H9 (cell line): ENCODE data around the gene GALNS. TPM values are rescaled to one million over a fixed set of nuclear protein-coding genes. Genes with fewer than 3 reads are reported as not detected.

Experiments used
- DNase-seq: peaks from one replicate; pipeline ENCODE4 v3.0.0-alpha.2; 2017
- H2AFZ ChIP-seq: one replicate; pipeline ENCODE4 v1.6.1; 2013; ENCODE audit warnings: mild to moderate bottlenecking, low read length, control low read depth, moderate library complexity
- H2AK5ac ChIP-seq: 2 replicates; pipeline ENCODE4 v1.6.1; 2013; ENCODE audit warnings: low read length, control low read depth, mixed read lengths; ENCODE audit not compliant: insufficient read length
- H2BK120ac ChIP-seq: one replicate; pipeline ENCODE4 v1.6.1; 2013; ENCODE audit warnings: low read depth, mild to moderate bottlenecking, low read length, control low read depth, inconsistent platforms; ENCODE audit not compliant: poor library complexity, severe bottlenecking
- H2BK12ac ChIP-seq: 2 replicates; pipeline ENCODE4 v1.6.1; 2013; ENCODE audit warnings: low read length, control low read depth, mixed read lengths, low read depth; ENCODE audit not compliant: insufficient read length
- H2BK15ac ChIP-seq: 2 replicates; pipeline ENCODE4 v1.6.1; 2013; ENCODE audit warnings: low read depth, low read length, control low read depth
- H2BK20ac ChIP-seq: one replicate; pipeline ENCODE4 v1.6.1; 2013; ENCODE audit warnings: low read depth, mild to moderate bottlenecking, low read length, control low read depth, inconsistent platforms; ENCODE audit not compliant: poor library complexity, severe bottlenecking
- H2BK5ac ChIP-seq: 2 replicates; pipeline ENCODE4 v1.6.1; 2013; ENCODE audit warnings: low read length, control low read depth, mixed read lengths; ENCODE audit not compliant: insufficient read length
- H3K14ac ChIP-seq: 2 replicates; pipeline ENCODE4 v1.6.1; 2013; ENCODE audit warnings: low read length, control low read depth; ENCODE audit not compliant: insufficient read depth
- H3K18ac ChIP-seq: 2 replicates; pipeline ENCODE4 v1.6.1; 2013; ENCODE audit warnings: low read depth, mild to moderate bottlenecking, mixed read lengths, low read length, control low read depth; ENCODE audit not compliant: insufficient read length
- H3K23ac ChIP-seq: 2 replicates; pipeline ENCODE4 v1.6.1; 2013; ENCODE audit warnings: low read length, control low read depth, mixed read lengths, low read depth; ENCODE audit not compliant: insufficient read length
- H3K23me2 ChIP-seq: 2 replicates; pipeline ENCODE4 v1.6.1; 2013; ENCODE audit warnings: low read depth, mild to moderate bottlenecking, mixed read lengths, low read length, control low read depth; ENCODE audit not compliant: insufficient read length, poor library complexity, severe bottlenecking
- H3K27ac ChIP-seq: 2 replicates; pipeline ENCODE4 v1.5.1; 2013; ENCODE audit warnings: low read length, control low read depth, mixed read lengths, low read depth; ENCODE audit not compliant: insufficient read length
- H3K27me3 ChIP-seq: 2 replicates; pipeline ENCODE4 v1.6.1; 2013; ENCODE audit warnings: low read length, control low read depth, inconsistent platforms; ENCODE audit not compliant: insufficient read depth
- H3K4ac ChIP-seq: 2 replicates; pipeline ENCODE4 v1.6.1; 2013; ENCODE audit warnings: low read depth, mild to moderate bottlenecking, control low read depth, inconsistent platforms, low read length, moderate library complexity
- H3K4me1 ChIP-seq: 2 replicates; pipeline ENCODE4 v1.6.1; 2013; ENCODE audit warnings: low read length, control low read depth, inconsistent platforms; ENCODE audit not compliant: insufficient read depth
- H3K4me2 ChIP-seq: 2 replicates; pipeline ENCODE4 v1.6.1; 2013; ENCODE audit warnings: low read length, control low read depth, mixed read lengths; ENCODE audit not compliant: insufficient read length, insufficient read depth
- H3K56ac ChIP-seq: 2 replicates; pipeline ENCODE4 v1.6.1; 2013; ENCODE audit warnings: low read depth, mild to moderate bottlenecking, mixed read lengths, low read length, control low read depth; ENCODE audit not compliant: insufficient read length
- H3K79me1 ChIP-seq: 2 replicates; pipeline ENCODE4 v1.6.1; 2013; ENCODE audit warnings: low read depth, mild to moderate bottlenecking, moderate library complexity, low read length, control low read depth, inconsistent platforms; ENCODE audit not compliant: insufficient read depth, poor library complexity, severe bottlenecking
- H3K79me2 ChIP-seq: 2 replicates; pipeline ENCODE4 v1.6.1; 2013; ENCODE audit warnings: low read length, control low read depth, inconsistent platforms; ENCODE audit not compliant: insufficient read depth
- H3K9ac ChIP-seq: 2 replicates; pipeline ENCODE4 v1.6.1; 2013; ENCODE audit warnings: low read length, control low read depth, mixed read lengths; ENCODE audit not compliant: insufficient read length; ENCODE audit errors: extremely low read depth
- H3K9me3 ChIP-seq: one replicate; pipeline ENCODE4 v1.6.1; 2013; ENCODE audit warnings: low read depth, low read length, inconsistent platforms; ENCODE audit not compliant: control insufficient read depth
- H3T11ph ChIP-seq: one replicate; pipeline ENCODE4 v1.6.1; 2013; ENCODE audit warnings: mild to moderate bottlenecking, low read length, control low read depth, inconsistent platforms
- H4K20me1 ChIP-seq: one replicate; pipeline ENCODE4 v1.6.1; 2013; ENCODE audit not compliant: control insufficient read depth, insufficient read length, insufficient read depth
- H4K5ac ChIP-seq: 2 replicates; pipeline ENCODE4 v1.6.1; 2013; ENCODE audit warnings: low read depth, mild to moderate bottlenecking, mixed read lengths, low read length, control low read depth; ENCODE audit not compliant: insufficient read length
- H4K8ac ChIP-seq: replicated peaks from 2 replicates; pipeline ENCODE4 v1.6.1; 2013; ENCODE audit warnings: low read length, control low read depth, mixed read lengths, low read depth; ENCODE audit not compliant: insufficient read length
- H4K91ac ChIP-seq: 2 replicates; pipeline ENCODE4 v1.6.1; 2013; ENCODE audit warnings: low read depth, mild to moderate bottlenecking, moderate library complexity, mixed read lengths, low read length, control low read depth; ENCODE audit not compliant: insufficient read length
- H3K27ac Mint-ChIP-seq, 3 experiments: 2 replicates in 2 of 3; 3 replicates in 1 of 3; pipeline ENCODE4 v1.8.0; 2020 to 2021; ENCODE audit warnings: mixed read lengths in 3 of 3, mild to moderate bottlenecking in 1 of 3, moderate library complexity in 1 of 3
- H3K27me3 Mint-ChIP-seq: 2 replicates; pipeline ENCODE4 v1.8.0; 2021; ENCODE audit warnings: low read depth, mild to moderate bottlenecking, moderate library complexity, mixed read lengths
- H3K36me3 Mint-ChIP-seq, 3 experiments: 2 replicates in 2 of 3; 3 replicates in 1 of 3; pipeline ENCODE4 v1.8.0; 2020 to 2021; ENCODE audit warnings: low read depth in 3 of 3, mixed read lengths in 3 of 3; ENCODE audit not compliant: insufficient read depth in 1 of 3
- H3K4me1 Mint-ChIP-seq, 2 experiments: 2 replicates each; pipeline ENCODE4 v1.8.0; 2020; ENCODE audit warnings: mixed read lengths in 2 of 2
- H3K4me3 Mint-ChIP-seq, 2 experiments: 2 replicates in 1 of 2; 3 replicates in 1 of 2; pipeline ENCODE4 v1.8.0; 2020 to 2021; ENCODE audit warnings: mild to moderate bottlenecking in 2 of 2, mixed read lengths in 2 of 2, moderate library complexity in 1 of 2
- H3K9me3 Mint-ChIP-seq, 2 experiments: 2 replicates in 1 of 2; 3 replicates in 1 of 2; pipeline ENCODE4 v1.8.0; 2020; ENCODE audit warnings: mild to moderate bottlenecking in 2 of 2, mixed read lengths in 2 of 2, moderate library complexity in 1 of 2
- CTCF ChIP-seq: fragments of 200-600 bp; sonication (generic); conservative IDR thresholded peaks from 3 replicates; pipeline ENCODE4 v1.8.0; 2021; ENCODE audit warnings: antibody characterized with exemption, mild to moderate bottlenecking
- WGBS: extraction: QIAGEN DNeasy Blood & Tissue Kit; methylation state at CpG from one replicate; pipeline ENCODE4 v1.1.7; 2013; ENCODE audit warnings: missing lambda C conversion rate, low lambda C conversion rate, mixed read lengths; ENCODE audit not compliant: insufficient read length; ENCODE audit errors: extremely low coverage; 5-methylcytosine and 5-hydroxymethylcytosine counted together
- total RNA-seq: library from RNA; stranded (reverse); gene quantifications from 2 replicates; pipeline ENCODE4 v1.2.1, GENCODE V29; 2021

GALNS gene
- total RNA-seq, 1 experiment from 2014 or later: 20.3 TPM

GRCh38 chr16:88888461-88889387 is 32.0 kb upstream of the GALNS start:
- no peak overlapping the region for H4K8ac ChIP-seq
- Mint-ChIP-seq H3K27me3 (peaks cover 11% of the 10 kb centered on the region), H3K4me3 (no peak overlapping the region), H3K4me1 (no peaks in the 10 kb centered on the region), H3K36me3 (no peaks in the 10 kb centered on the region), H3K9me3 (peaks cover 0 to 8% of the 10 kb centered on the region in 2 experiments; a peak in 4 of 5 replicates), H3K27ac (no peak overlapping the region)
- no peak overlapping the region for H3K4me2 ChIP-seq
- no peak overlapping the region for H3K23ac ChIP-seq
- H2BK120ac ChIP-seq: no peak overlapping the region
- no peak overlapping the region for H2AK5ac ChIP-seq
- H2BK5ac ChIP-seq: no peak overlapping the region
- H2BK15ac ChIP-seq: no peak overlapping the region
- H4K20me1 ChIP-seq: no peaks in the 10 kb centered on the region
- no peaks in the 10 kb centered on the region for H3K23me2 ChIP-seq
- no peaks in the 10 kb centered on the region for H3K79me2 ChIP-seq
- no peak overlapping the region for H3K18ac ChIP-seq
- H2AFZ ChIP-seq: no peak overlapping the region
- no peak overlapping the region for H3K4ac ChIP-seq
- H3K56ac ChIP-seq: no peak overlapping the region
- no peak for DNase-seq
- WGBS: no CpG with 5 or more reads among the region's 30 CpGs
- H3T11ph ChIP-seq: no peak overlapping the region
- H4K91ac ChIP-seq: no peak overlapping the region
- H3K27ac ChIP-seq: no peak overlapping the region
- no peaks in the 10 kb centered on the region for H3K4me1 ChIP-seq
- no peak overlapping the region for H2BK20ac ChIP-seq
- H3K9ac ChIP-seq: no peak overlapping the region
- no peaks in the 10 kb centered on the region for H3K79me1 ChIP-seq
- H4K5ac ChIP-seq: no peak overlapping the region
- H3K9me3 ChIP-seq: no peaks in the 10 kb centered on the region
- H3K14ac ChIP-seq: no peak overlapping the region
- TF ChIP-seq CTCF: no peak
- H2BK12ac ChIP-seq: no peak overlapping the region
- no peaks in the 10 kb centered on the region for H3K27me3 ChIP-seq
